Measurements from ENCODE around the gene CADM2.

DNA sequence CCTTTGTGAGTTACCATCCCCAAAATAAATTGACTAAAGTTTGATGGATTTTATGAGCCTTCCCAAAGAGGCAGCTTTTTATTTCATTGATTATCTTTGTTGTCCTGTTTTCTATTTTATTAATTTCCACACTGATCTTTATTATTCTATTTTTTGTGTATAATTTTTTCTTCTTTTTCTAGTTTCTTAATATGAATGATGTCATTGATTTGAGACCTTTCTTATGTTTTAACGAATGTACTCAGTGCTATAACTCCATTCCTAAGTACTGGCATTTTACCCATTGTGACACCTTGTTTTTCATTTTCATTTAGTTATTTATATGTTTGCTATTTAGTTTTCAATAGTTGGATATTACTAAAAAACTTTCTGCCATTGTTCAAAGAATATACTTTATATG, 565.3 kb downstream of the CADM2 start:
- TF ChIP-seq EZH2 (IDR thresholded peaks at IDR 0.05; ENCODE audit: borderline replicate concordance, low read depth, low read length, poor library complexity, severe bottlenecking): no peak
- TF ChIP-seq, protein P1, sequence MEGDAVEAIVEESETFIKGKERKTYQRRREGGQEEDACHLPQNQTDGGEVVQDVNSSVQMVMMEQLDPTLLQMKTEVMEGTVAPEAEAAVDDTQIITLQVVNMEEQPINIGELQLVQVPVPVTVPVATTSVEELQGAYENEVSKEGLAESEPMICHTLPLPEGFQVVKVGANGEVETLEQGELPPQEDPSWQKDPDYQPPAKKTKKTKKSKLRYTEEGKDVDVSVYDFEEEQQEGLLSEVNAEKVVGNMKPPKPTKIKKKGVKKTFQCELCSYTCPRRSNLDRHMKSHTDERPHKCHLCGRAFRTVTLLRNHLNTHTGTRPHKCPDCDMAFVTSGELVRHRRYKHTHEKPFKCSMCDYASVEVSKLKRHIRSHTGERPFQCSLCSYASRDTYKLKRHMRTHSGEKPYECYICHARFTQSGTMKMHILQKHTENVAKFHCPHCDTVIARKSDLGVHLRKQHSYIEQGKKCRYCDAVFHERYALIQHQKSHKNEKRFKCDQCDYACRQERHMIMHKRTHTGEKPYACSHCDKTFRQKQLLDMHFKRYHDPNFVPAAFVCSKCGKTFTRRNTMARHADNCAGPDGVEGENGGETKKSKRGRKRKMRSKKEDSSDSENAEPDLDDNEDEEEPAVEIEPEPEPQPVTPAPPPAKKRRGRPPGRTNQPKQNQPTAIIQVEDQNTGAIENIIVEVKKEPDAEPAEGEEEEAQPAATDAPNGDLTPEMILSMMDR (conservative IDR thresholded peaks at IDR 0.05; ENCODE audit: low read depth, low read length): no peak

Measured in A673 (cell line).